Epithelial cell of umbilical artery (primary cell): Measurements from ENCODE around the gene PXN. TPM values are rescaled to one million over a fixed set of nuclear protein-coding genes. Genes with fewer than 3 reads are reported as not detected.

Experiments used
- total RNA-seq: library from RNA; depleted of rRNA; stranded (reverse); fragments of >200 nt; gene quantifications from 2 replicates; pipeline ENCODE4 v1.2.3, GENCODE V29; 2014

Gene PXN
- 33.7 and 36.7 TPM in 2 replicates for total RNA-seq

DNA sequence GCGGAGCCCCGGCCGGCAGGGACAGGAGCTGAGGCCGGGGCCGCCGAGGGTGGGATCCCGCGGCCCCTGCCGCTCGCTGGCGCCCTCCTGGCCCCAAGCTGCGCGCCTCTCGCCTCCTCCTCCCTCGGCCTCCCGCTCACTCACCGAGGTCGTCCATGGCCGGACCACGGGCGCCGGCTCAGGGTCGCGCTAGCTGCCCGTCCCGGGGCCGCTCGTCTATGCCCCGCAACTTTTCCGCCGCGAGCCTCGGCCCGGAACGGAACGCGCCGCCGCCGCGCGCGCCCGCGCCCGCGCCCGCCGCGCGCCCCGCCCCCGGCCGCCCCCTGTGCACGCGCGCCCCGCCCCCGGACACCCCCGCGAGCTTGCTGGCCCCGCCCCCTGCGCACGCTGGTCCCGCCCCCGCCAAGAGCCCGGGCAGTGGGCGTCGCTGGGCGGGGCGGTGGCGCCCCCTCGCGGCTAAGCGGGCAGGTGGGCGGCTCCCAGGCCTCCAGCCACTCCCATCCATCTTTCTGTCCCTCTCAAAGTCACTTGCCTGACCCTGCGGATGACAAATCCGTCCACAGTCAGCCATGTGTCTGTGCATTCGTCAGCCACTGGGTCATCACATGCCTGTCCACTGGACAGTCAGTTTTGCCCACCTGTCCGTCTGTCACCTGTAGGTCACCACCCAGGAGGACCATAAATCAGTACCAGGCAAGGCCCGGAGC, at the start of gene PXN:
TSS of gene PXN (minus strand) at position 258 of the 707 bp plus-strand sequence. CDS start at position 157, 101 bp downstream.

GRCh38 chr12:120301962-120302815, 36.7 kb upstream of the PXN start, which contains the start of gene SIRT4:
Gene SIRT4, plus strand, starts transcription at chr12:120302321. Its CDS starts 1,241 bp downstream, at chr12:120303562.

GRCh38 chr12:120292661-120293531, 27.4 kb upstream of the PXN start, which contains the start of gene RNU4-1:
Gene RNU4-1, minus strand, starts transcription at chr12:120293237.

DNA sequence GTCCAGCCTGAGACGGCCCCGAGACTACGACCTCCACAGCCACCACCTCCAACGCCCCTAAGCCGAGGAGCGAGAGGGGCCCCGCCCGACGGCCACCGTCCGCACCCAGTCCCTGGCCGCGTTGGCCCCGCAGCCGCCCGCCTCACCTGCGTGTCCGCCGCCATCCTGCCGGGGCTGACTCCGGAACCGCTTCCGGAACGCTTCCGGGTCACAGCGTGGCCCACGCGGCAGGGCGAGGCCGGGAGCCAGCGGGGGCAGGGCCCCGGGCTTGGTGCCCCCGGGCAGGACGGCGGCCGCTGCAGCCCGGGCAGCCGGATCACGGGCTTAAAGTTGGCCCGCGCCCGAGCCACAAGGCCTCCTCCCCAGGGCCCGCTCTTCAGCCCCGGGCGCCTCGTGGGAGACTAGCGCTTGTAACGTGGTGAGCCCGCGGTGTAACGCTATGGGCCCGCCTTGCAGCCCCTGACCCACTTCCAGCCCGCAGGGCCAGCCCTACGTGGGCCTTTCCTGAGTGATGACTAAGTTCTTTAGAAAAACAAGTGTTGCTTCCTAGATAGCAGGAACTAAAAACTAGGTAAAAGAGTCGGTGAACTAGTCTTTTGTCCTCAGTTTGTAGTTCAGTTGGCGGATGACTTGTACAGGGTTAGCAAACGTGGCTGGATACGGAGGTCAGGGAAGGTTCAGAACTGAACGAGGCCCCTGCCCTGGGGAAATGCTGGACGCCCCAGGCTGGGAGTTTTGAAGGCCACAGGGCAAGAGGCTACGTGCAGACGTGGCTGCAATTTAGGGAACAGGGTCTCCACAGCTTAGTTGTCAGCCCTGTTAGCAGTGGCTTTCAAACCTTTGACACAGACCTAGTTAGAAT, 70.8 kb downstream of the PXN start, which contains the start of gene GCN1:
TSS of gene GCN1 (minus strand) at position 182 of the 862 bp plus-strand sequence. CDS start at position 164, 18 bp downstream.

Other genes starting within 250 kb of the PXN start
- 35.7 and 42.2 TPM in 2 replicates for gene RAB35, start 149.0 kb downstream of the PXN start, total RNA-seq
- gene GCN1, start 71.0 kb downstream of the PXN start, total RNA-seq = 54.0 and 79.3 TPM in 2 replicates
- 1,981 and 4,006 TPM in 2 replicates for gene RPLP0, start 64.6 kb downstream of the PXN start, total RNA-seq
- under 0.01 TPM in 2 replicates for gene RNU4-2, start 26.2 kb upstream of the PXN start, total RNA-seq
- under 0.01 TPM in 2 replicates for gene RNU4-1, start 27.5 kb upstream of the PXN start, total RNA-seq
- gene SIRT4, start 36.6 kb upstream of the PXN start, total RNA-seq = 1.3 and 2.6 TPM in 2 replicates
- not detected in 2 replicates for gene PLA2G1B, start 62.0 kb upstream of the PXN start, total RNA-seq
- gene MSI1, start 103.4 kb upstream of the PXN start, total RNA-seq = not detected in 2 replicates
- 374 and 634 TPM in 2 replicates for gene COX6A1, start 172.4 kb upstream of the PXN start, total RNA-seq
- gene TRIAP1, start 180.7 kb upstream of the PXN start, total RNA-seq = 56.4 and 58.5 TPM in 2 replicates
- gene GATC, start 180.7 kb upstream of the PXN start, total RNA-seq = 21.1 and 24.5 TPM in 2 replicates
- 337 and 355 TPM in 2 replicates for gene SRSF9, start 204.0 kb upstream of the PXN start, total RNA-seq
- 324 and 483 TPM in 2 replicates for gene DYNLL1, start 230.4 kb upstream of the PXN start, total RNA-seq